ENCODE results near the gene GPR4.

Gene GPR4

GRCh38 chr19:45547211-45547770 lies 54.7 kb downstream of the GPR4 start:
- no peak for DNase-seq

GRCh38 chr19:45542234-45542668 lies 59.8 kb downstream of the GPR4 start:
- no peak for DNase-seq
